ENCODE results near the gene NME7. TPM values are rescaled to one million over a fixed set of nuclear protein-coding genes. Genes with fewer than 3 reads are reported as not detected.
"Not testable (repeated sequence)": the region's sequence is repeated elsewhere in the genome, so short reads cannot be mapped to it uniquely, and the experiment has no call there.

Gene NME7
- total RNA-seq, 2 experiments from 2014 or later, result 14.7 to 24.7 TPM

- Mint-ChIP-seq H3K36me3 (peaks cover 47% of the 10 kb centered on the region), H3K9me3 (peaks cover 19% of the 10 kb centered on the region), H3K4me1 (peaks cover 20% of the 10 kb centered on the region)
- H3K27me3 Mint-ChIP-seq; POLR2A ChIA-PET; DNase-seq; H3K4me3 Mint-ChIP-seq; H3K27ac Mint-ChIP-seq; ATAC-seq (ENCODE audit: low read depth): not testable (repeated sequence)
Observed at GRCh38 chr1:169336947-169337715, 30.5 kb downstream of the NME7 start.

- H3K36me3 Mint-ChIP-seq, result peaks cover 42% of the 10 kb centered on the region
- POLR2A ChIA-PET; ATAC-seq (ENCODE audit: low read depth); H3K27ac Mint-ChIP-seq; H3K27me3 Mint-ChIP-seq; DNase-seq; H3K4me3 Mint-ChIP-seq: not testable (repeated sequence)
- H3K9me3 Mint-ChIP-seq, result peaks cover 19% of the 10 kb centered on the region
- H3K4me1 Mint-ChIP-seq, result peaks cover 16% of the 10 kb centered on the region
Observed at GRCh38 chr1:169334727-169335126, 32.9 kb downstream of the NME7 start.

DNA sequence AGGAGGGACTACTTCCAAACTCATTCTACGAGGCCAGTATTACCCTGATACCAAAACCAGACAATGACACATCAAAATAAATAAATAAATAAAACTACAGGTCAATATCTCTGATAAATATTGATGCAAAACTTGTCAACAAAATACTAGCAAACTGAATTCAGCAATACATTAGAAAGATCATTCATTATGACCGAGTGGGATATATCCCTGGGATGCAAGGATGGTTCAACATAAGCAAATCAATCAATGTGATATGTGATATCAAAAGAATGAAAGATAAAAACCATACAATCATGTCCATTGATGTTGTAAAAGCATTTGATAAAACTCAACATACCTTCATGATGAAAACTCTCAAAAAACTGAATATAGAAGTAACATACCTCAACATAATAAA, 36.7 kb downstream of the NME7 start:
- peaks cover 23% of the 10 kb centered on the region for H3K9me3 Mint-ChIP-seq
- no peak for DNase-seq
- POLR2A ChIA-PET, result no interaction called here

GRCh38 chr1:169329383-169329782, 38.2 kb downstream of the NME7 start:
- DNase-seq (no peak), ATAC-seq (ENCODE audit: low read depth) (no peak)
- POLR2A ChIA-PET, result no interaction called here
- H3K9me3 Mint-ChIP-seq, result peaks cover 18% of the 10 kb centered on the region
- peaks cover 28% of the 10 kb centered on the region for H3K36me3 Mint-ChIP-seq
- H3K4me3 Mint-ChIP-seq, result no peak overlapping the region
- H3K27ac Mint-ChIP-seq, result no peak overlapping the region
- H3K27me3 Mint-ChIP-seq, result no peaks in the 10 kb centered on the region
- H3K4me1 Mint-ChIP-seq, result peaks cover 12% of the 10 kb centered on the region

More for the DNA sequence above, 36.7 kb downstream of the NME7 start:
- ATAC-seq (ENCODE audit: low read depth), result no peak
- H3K27me3 Mint-ChIP-seq, result no peaks in the 10 kb centered on the region
- no peak overlapping the region for H3K4me3 Mint-ChIP-seq
- H3K27ac Mint-ChIP-seq, result no peak overlapping the region
- H3K36me3 Mint-ChIP-seq, result peaks cover 40% of the 10 kb centered on the region
- H3K4me1 Mint-ChIP-seq, result peaks cover 12% of the 10 kb centered on the region

DNA sequence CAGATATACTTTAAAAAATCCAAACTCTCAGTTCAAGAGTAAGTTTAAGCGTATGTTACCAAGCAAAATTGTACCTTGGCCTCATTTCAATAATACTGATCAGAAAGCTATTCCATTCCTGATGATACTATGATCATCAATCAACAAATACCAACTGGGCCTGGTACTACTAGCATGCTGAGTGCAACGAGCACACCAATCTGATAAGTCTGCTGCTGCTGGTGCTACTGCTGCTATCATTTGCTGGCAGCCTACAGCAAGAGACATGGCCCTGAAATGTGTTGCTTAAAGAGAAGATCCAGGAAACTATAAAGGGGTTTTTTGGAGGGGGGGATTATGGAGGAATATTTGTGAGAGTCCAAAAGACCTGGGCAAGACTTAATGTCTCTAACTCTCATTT, 39.7 kb downstream of the NME7 start:
- H3K4me3 Mint-ChIP-seq, result no peak overlapping the region
- POLR2A ChIA-PET, result no interaction called here
- H3K27me3 Mint-ChIP-seq, result no peaks in the 10 kb centered on the region
- peaks cover 10% of the 10 kb centered on the region for H3K4me1 Mint-ChIP-seq
- DNase-seq (no peak), ATAC-seq (ENCODE audit: low read depth) (no peak)
- no peak overlapping the region for H3K27ac Mint-ChIP-seq
- peaks cover 13% of the 10 kb centered on the region for H3K9me3 Mint-ChIP-seq
- peaks cover 27% of the 10 kb centered on the region for H3K36me3 Mint-ChIP-seq

DNA sequence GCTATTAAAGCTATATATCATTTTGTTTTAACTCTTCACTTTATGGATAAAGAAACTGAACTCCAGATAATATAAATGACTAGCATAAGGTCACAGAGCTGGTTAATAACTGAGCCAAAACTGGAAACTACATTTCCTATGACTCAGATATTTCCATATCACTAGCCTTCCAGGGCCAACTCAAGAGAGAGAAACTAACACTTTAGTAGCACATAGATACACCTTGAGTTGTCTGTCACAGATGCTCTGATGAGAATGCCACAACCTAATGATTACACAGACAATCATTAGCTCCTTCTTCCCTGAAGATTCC, 40.7 kb downstream of the NME7 start:
- H3K4me3 Mint-ChIP-seq, result no peak overlapping the region
- POLR2A ChIA-PET, result no interaction called here
- peaks cover 24% of the 10 kb centered on the region for H3K36me3 Mint-ChIP-seq
- no peak for DNase-seq
- ATAC-seq (ENCODE audit: low read depth), result peak; percentile 50
- no peak overlapping the region for H3K27ac Mint-ChIP-seq
- H3K9me3 Mint-ChIP-seq, result peaks cover 12% of the 10 kb centered on the region
- H3K27me3 Mint-ChIP-seq, result no peaks in the 10 kb centered on the region
- peaks cover 10% of the 10 kb centered on the region for H3K4me1 Mint-ChIP-seq

DNA sequence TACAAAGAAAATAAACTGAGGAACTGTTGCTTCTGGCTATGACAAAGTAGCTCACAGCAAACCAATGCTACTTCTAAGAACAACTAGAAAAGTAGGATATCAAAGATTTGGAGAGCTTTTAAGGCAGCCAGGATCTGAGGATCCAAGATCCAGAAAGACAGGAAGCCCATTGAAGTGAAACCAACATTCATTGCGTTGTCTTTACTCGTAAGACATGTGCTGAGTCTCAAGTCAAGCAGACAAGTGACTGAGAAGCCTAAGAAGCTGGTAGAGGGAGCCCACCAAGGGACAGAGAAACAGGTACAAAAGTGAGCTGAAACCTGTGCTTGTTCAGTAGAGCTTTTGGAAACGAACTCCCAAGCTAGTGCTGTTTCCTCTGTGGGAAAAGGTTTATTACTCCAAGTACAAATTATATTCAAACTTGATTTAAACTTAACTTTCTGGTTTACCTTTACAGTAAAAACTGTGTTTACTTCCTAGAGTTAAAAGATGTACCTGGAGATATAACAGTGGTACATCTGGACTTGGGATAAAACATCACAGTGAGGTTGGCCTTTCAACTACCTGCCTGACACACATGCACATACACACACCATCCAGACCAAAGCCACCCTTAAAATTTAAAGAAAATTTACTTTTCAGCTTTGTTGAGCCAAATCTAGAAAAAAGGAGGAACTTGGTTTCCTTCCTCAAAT, 41.2 kb downstream of the NME7 start:
- no peak overlapping the region for H3K4me3 Mint-ChIP-seq
- H3K27me3 Mint-ChIP-seq, result no peaks in the 10 kb centered on the region
- POLR2A ChIA-PET, result interaction anchor here (0.6 kb wide), 1 partner anchor 1147 kb away, joined by 3 read pairs; no protein-coding TSS in a partner anchor
- no peak overlapping the region for H3K27ac Mint-ChIP-seq
- peaks cover 12% of the 10 kb centered on the region for H3K9me3 Mint-ChIP-seq
- ATAC-seq (ENCODE audit: low read depth) (no peak), DNase-seq (no peak)
- H3K4me1 Mint-ChIP-seq, result peaks cover 10% of the 10 kb centered on the region
- peaks cover 26% of the 10 kb centered on the region for H3K36me3 Mint-ChIP-seq

- H3K9me3 Mint-ChIP-seq, result peaks cover 7% of the 10 kb centered on the region
- ATAC-seq (ENCODE audit: low read depth) (no peak), DNase-seq (no peak)
- POLR2A ChIA-PET, result no interaction called here
- H3K36me3 Mint-ChIP-seq, result peaks cover 22% of the 10 kb centered on the region
- peaks cover 10% of the 10 kb centered on the region for H3K4me1 Mint-ChIP-seq
- H3K27ac Mint-ChIP-seq, result no peak overlapping the region
- no peak overlapping the region for H3K4me3 Mint-ChIP-seq
- no peaks in the 10 kb centered on the region for H3K27me3 Mint-ChIP-seq
Observed at GRCh38 chr1:169325117-169325516, 42.5 kb downstream of the NME7 start.

DNA sequence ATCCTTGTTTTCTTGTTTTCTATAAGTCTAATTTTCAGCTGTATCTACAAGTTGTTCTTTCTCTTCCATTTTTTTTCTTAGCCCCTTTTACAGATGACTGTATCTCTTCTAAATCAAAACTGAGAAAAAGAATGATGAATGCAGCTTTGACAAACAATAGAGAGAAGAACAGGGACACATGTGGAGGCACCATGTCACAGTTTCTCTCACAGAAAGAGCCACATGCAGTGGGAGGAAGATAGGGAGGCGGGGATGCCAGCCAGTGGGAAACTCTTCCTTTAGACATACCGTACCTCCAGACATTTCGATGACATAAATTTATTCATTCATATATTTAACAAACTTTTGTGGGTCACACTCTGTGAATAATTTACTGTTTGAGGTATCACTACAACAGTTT, 45.5 kb downstream of the NME7 start:
- Mint-ChIP-seq H3K27me3 (no peaks in the 10 kb centered on the region), H3K9me3 (no peaks in the 10 kb centered on the region), H3K27ac (no peak overlapping the region), H3K36me3 (peaks cover 10% of the 10 kb centered on the region), H3K4me3 (no peak overlapping the region), H3K4me1 (peaks cover 4% of the 10 kb centered on the region)
- POLR2A ChIA-PET, result no interaction called here
- DNase-seq (no peak), ATAC-seq (ENCODE audit: low read depth) (no peak)

DNA sequence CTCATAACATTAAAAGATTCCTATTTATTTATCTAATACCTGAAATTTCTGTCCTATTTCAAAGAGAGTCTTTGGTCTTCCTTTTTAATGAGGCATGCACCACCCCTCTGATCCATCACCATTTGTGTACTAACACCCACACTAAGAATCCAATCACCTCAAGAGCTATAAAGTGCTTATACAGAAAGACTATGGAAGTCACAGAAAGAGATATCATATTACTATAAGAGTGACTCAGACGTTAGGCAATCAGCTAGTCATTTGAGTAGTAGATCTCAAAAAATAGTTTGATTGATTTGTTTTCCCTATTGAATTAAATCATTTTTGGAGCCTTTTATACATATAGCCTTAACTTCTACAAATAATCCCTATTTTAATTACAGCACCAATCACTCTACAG, 46.1 kb downstream of the NME7 start:
- peaks cover 10% of the 10 kb centered on the region for H3K36me3 Mint-ChIP-seq
- H3K27ac Mint-ChIP-seq, result no peak overlapping the region
- H3K9me3 Mint-ChIP-seq, result no peaks in the 10 kb centered on the region
- POLR2A ChIA-PET, result no interaction called here
- no peak for DNase-seq
- no peak overlapping the region for H3K4me3 Mint-ChIP-seq
- H3K4me1 Mint-ChIP-seq, result no peaks in the 10 kb centered on the region
- ATAC-seq (ENCODE audit: low read depth), result no peak
- H3K27me3 Mint-ChIP-seq, result no peaks in the 10 kb centered on the region

GRCh38 chr1:169318536-169319244, 48.9 kb downstream of the NME7 start:
- DNase-seq (no peak), ATAC-seq (ENCODE audit: low read depth) (no peak)
- Mint-ChIP-seq H3K27ac (no peak overlapping the region), H3K4me1 (no peaks in the 10 kb centered on the region), H3K36me3 (peaks cover 10% of the 10 kb centered on the region), H3K4me3 (no peak overlapping the region), H3K9me3 (no peaks in the 10 kb centered on the region), H3K27me3 (no peaks in the 10 kb centered on the region)
- POLR2A ChIA-PET, result no interaction called here

DNA sequence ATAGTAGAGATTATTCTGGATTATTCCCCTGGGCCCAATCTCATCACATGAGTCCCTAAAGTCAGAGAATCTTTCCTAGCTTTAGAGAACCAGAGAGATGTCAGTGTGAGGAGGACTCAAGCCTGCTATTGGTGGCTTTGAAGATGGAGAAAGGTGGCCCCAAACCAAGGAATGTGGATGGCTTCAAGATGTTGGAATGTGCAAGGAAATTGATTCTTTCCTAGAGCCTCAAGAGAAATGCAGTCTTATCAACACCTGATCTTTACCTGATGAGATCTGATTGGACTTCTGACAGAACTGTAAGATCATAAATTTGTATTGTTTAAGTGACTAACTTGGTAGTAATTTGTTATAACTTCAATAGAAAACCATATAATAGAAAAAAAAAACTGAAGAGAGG, 51.0 kb downstream of the NME7 start:
- no peaks in the 10 kb centered on the region for H3K27me3 Mint-ChIP-seq
- peaks cover 7% of the 10 kb centered on the region for H3K36me3 Mint-ChIP-seq
- no peak overlapping the region for H3K4me3 Mint-ChIP-seq
- ATAC-seq (ENCODE audit: low read depth) (no peak), DNase-seq (no peak)
- POLR2A ChIA-PET, result no interaction called here
- H3K9me3 Mint-ChIP-seq, result no peaks in the 10 kb centered on the region
- no peak overlapping the region for H3K27ac Mint-ChIP-seq
- H3K4me1 Mint-ChIP-seq, result peaks cover 10% of the 10 kb centered on the region

DNA sequence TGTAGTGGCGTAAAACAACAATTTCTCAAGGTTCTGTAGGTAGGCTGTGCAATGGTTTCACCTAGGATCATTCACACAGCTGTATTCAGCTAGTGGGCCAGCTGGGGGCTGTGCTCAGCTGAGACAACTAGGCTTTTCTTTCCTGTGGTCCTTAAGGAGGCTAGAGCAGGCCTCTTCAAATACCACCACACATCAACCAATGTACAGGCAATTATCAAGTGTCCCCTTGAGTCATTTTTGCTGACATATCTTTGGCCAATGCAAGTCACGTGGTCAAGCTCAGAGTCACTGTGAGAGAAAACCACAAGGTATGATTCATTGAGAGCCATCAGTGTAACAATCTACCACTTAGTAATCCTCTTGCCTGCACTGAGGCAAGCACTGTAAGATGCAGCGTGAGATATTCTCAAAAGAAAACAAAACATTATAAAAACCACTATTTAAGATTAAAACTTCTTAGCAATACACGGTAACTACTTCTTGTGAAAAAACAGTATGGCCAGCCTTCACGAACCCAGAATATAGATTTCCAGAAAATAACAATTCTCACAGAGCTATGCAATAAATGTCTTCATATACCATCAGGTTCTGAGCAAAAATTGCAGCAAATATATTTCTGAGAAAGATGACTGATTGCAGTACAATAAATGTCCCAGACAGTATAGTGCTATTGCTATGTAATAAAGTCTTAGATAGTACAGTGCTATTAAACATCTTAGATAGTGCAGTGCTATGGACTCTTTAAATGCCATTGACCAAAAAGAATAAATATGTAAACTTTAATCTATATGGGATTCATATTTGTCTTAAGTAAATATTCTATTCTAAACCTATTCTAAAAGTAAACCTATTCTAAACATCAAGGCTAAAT, 55.3 kb downstream of the NME7 start:
- Mint-ChIP-seq H3K27me3 (no peaks in the 10 kb centered on the region), H3K27ac (no peak overlapping the region), H3K36me3 (peaks cover 18% of the 10 kb centered on the region), H3K4me1 (peaks cover 17% of the 10 kb centered on the region), H3K9me3 (no peaks in the 10 kb centered on the region), H3K4me3 (peak overlapping the region; percentile 41)
- no peak for DNase-seq
- POLR2A ChIA-PET, result no interaction called here
- ATAC-seq (ENCODE audit: low read depth), result peak; percentile 77

All from activated naive CD8-positive, alpha-beta T cell treated with anti-CD3 and anti-CD28 coated beads, Interleukin-2, amount 10 ng/mL, durations not matched to agents 7 days and 5 days (primary cell).